DMS153 treated with DMSO at 0.1 percent for 48 hours (cell line): Measurements from ENCODE around the gene LTF.
"Not testable (repeated sequence)": the region's sequence is repeated elsewhere in the genome, so short reads cannot be mapped to it uniquely, and the experiment has no call there.

Experiments
- DNase-seq: peaks from one replicate; lab custom pipeline; 2025; ENCODE audit not compliant: unreplicated experiment; lab: John Stamatoyannopoulos, UW

Gene LTF

DNA sequence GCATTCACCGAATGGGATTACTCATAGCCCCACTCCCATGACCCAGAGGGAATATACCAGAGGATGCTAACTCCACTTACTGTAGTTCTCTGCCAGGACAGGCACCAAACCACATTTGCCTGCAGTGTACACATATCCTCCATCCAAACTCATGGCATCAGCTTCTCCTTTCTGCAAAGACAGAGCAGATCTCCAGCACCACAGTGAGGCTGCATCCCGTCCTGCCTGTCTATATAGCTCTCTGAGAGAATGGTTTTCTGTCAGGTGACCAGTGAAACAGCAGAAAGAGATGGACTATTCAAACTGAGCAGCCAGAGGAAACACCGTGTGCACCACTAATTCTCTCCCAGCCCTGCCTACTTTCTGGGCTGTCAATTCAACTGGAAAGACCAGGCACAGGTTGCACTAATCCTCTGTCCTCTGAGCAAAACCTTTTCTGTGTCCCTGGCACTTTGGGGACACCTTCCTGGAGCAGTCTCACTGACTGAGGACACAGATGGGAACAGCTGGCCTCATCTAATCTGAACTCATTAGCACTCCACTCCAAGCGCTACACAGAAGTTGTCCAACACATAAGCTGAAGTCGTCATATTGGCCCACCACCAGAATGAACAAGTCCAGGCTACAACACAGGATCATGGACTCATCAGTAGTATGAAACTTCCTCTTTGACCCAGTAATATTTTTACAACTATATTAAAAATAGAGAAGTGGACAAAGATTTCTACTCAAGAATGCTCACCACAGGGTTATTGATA, 17.3 kb downstream of the LTF start:
- no peak for DNase-seq

DNA sequence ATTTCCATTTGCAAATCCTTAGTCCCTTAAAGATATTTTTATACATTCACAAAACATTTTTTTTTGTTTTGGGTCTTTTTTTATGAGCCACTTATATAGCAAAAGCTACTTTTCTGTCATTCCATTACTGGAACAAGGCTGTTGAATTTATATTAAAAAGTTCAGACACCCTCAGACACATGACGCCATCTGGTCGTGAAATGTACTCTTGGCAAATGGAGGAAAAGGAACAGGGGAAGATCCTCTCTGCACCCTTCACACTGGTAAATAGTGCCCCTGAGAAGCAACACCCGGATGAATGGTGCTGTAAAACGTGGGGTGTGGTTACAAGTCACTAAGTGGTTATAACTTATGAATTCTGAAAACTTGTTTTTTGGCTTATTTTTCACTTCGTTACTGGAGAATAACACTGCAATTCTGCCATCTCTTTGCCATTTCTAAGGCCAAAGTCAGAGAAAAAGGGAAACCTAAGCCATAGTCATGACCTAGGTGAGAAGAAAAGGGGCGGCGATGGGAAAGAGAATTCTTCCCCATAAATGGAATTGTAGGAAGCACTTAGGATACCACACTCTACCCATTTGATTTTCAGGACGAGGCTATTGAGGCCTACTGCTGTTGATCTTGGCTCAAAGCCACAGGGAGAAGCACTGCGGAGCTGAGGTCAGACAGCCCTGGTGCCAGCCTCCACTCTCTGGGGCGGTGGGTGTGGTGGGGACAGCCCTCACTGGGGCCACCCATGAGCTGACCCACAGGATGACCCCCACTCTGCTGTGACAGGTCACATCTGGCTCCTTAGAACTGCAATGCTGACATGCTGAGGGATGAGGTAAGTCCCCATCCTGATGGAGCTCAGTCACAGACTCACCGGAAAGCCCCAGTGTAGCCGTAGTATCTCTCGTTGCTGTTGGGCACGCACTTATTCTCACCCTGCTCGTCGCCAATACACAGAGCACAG, 21.9 kb downstream of the LTF start:
- peak; percentile 12 for DNase-seq

DNA sequence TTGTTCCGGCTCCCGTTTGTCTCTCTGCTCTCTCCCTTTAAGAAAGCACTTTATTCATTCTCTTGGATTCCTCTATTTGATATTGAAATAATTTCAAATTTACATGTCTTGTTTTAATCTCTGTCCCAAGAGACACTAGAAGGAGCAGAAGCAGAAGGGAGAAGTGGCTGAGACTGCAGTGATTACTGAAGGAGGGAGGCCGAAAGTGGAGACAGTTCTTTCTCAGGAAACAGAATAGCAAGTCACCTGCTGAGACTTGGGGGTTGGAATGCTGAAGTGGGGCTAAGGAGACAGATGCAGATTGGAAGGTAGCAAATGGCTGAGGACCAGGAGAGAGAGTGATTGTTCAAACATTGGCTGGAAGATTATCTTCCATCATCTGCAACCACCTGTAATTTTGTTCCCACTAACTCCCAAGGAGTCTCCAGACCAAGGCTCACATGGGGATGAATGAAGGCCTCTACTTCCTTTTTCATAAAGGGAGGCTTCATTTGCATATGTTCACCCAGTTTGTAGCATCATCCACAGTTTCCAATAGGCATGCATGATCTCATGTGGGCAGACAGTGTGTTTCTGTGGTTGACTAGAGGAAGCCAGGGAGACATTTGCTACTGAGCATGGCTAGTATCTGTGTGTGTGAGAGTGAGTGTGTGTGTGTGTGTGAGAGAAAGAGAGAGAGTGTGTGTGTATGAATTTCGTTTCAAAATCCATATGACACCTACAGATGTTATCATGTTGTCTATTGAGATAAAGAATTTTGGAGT, 24.0 kb downstream of the LTF start:
- DNase-seq: no peak

DNA sequence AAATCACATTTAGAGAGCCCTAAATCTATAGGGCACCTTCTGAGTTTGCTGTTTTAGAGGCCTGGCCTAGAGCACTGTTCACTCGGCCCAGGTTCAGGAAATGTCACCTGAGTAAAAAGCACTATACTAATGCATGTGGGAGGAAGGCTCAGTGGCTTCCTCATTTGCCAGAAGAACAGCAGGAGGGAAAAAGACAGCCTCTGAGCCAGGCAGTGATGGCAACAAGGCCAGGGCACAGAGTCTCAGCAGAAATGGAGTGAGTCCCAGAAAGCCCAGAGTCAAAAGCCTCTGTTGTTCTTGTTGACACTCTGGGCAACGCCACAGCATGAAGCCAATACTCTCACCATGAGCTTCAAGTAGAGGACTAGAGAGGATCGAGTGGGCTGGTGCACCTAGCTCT, 25.9 kb downstream of the LTF start:
- DNase-seq: no peak

DNA sequence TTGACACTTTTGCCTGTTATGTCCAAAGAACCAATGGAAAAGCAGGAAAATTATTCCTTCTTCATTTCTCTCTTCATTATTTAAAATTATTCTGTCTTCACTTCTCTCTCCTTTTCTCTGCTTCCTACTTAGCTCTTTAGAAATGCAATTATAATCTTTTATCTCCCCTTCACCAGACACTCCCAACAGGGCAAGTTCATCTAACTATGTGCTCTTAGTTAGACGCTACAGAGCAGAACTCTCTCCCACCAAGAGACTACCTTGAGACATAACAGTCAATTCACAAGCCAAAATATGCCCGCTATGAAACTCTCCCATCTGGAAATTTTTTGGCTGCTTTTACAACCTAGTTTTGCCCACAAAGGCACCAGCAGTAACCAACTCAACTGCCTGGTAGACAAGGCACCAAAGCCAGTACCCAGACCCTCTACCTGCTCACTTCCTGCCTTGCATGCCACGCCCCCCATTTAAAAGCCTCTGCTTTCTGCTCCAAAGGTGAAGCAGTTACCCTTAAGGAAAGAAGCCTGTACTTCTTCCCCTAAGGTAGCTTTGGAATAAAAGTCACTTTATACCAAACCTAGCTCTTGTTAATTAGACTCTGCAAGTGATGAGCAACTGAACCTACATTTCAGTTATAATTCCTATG, 29.5 kb downstream of the LTF start:
- no peak for DNase-seq

DNA sequence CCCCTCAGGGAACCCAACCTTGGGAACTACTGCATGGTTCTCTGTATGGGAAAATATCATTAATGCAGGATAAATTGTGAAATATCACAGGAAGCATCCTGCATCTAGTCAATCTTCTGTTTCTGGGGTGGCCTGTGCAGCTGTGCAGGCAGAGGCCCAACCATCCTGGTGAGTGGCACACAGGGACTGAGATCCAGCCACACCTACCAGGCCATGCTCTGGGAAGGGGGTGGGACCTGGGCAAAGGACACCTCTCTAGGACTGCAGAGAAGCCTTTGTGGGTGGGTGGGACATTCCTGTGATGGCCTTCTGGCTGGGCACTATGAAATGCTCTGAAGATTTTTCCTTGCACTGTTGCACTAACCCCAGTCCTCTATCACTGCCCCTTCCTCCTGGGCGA, 30.9 kb downstream of the LTF start:
- no peak for DNase-seq

DNA sequence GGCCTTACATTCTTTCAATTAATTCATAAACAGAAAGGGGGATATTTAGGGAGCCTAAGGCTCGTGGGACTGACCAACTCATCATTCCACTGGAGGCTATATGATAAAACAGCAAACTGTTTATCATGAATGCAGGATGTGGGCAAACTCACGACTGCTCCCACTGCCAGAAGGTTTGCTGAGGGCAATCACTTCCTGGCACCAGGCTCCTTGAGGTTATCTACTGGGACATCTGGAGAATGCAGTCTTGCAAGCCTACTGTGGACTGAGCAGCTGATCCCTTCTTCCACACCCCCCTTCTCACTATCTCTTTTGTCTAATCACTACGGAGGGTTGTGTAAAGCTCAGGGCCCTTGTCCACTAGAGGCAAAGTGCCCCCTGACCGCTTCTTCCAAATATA, 31.6 kb downstream of the LTF start:
- DNase-seq: not testable (repeated sequence)

DNA sequence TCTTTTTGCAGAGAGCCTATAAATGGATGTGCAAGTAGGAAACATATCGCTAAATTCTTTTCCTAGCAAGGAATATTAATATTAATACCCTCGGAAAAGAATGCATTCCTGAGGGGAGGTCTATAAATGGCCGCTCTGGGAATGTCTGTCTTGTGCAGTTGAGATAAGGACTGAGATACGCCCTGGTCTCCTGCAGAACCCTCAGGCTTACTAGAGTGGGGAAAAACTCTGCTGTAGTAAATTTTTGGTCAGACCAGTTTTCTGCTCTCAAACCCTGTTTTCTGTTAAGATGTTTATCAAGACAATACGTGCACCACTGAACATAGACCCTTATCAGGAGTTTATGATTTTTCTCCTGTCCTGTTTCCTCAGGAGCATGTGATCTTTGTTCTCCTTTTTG, 32.8 kb downstream of the LTF start:
- DNase-seq: not testable (repeated sequence)

DNA sequence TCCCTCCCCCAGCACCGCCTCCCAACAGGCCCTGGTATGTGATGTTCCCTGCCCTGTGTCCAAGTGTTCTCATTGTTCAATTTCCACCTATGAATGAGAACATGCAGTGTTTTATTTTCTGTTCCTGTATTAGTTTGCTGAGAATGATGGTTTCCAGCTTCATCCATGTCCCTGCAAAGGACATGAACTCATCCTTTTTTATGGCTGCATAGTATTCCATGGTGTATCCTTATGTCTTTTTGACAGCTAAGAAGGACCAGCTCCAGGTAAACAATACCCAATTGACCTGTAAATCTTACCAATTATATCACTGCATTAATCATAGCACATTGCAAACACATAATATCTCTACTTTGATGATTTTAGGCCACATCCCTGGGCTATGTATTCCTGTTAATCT, 33.8 kb downstream of the LTF start:
- not testable (repeated sequence) for DNase-seq

DNA sequence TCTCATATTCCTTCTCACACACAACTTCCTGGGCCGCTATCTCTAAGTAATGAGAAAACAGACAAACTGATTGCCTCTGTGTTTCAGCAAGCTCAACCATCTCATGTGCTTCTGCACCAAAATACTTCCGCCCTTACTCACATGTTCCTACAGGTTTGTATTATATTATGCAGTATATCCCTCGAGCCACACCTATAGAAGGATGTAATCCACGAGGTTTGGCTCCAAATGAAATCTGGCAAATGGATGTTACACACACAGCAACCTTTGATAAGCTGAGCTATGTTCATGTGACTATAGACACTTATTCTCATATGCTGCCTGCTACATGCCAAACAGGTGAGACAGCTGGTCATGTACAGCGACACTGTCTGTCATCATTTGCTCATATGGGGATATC, 35.0 kb downstream of the LTF start:
- no peak for DNase-seq

DNA sequence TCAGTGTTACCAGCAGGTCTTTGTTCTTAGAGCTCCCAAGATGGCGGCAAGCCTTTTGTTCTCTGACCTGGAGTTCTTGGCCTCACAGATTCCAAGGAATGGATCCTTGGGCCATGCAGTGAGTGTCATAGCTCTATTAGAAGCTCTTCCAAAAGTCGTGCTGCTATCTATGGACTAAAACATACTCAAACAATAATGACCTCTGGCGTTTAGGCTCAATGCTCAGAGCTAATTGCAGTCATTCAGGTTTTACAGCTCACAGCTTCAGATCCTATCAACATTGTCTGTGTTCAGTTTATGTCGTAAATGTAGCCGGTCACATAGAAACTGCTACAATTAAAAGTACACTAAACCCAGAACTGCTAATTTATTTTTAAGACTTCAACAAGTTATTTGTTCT, 35.5 kb downstream of the LTF start:
- DNase-seq: no peak

DNA sequence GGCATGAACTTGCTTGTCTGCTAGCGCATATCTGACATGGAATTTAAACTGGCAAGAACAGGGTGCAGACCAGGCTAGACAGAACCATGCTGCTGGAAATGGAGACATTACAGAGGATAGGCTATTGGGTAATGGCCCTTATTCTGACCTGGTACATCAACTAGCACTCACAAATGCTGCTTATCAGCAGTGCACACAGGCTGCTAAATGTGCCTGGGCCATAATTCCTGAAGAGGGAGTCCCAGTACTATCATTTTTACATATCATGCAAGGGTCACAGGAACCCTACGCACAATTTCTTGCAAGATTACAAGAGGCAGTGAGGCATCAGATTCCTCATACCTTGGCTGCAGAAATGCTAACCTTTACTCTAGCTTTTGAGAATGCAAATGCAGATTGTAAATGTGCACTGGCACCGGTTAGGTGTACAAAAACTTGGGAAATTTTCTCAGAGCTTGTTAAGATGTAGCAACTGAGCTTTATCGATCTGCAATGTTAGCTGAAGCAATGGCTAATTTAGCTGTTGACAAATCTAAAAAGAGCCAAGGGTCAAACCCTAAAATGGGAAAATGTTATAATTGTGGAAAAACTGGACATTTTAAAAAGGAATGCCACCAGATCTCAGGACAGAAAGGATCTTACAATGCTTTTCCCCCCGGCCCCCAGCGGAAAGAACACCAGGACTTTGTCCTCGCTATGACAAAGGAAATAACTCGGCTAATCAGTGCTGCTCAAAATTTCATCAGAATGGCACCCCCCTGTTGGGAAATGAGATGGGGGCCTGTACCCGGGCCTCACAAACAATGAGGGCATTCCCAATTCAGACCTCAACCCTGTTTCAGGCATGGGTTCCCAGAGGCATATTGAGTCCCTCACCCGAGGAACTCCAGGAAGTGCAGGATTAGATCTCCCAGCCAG, 36.5 kb downstream of the LTF start:
- DNase-seq: no peak

DNA sequence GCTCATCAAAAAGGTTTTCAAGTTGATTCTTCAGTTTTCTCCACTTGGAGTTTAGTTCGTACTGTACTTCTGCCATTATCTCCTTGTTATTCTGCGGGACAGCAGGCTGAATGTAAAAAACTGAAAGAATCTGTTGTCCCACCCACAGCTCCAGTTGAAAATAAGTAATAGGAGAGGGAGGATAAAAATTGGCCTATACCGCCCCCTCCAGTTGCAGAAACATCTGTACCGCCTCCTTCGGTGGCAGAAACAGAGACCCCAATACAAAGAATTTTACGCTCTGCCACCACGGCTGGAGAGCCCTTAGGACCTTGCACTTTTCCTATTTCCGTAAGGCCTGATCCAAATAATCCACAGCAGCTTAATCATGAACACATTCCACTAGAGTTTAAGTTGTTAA, 37.3 kb downstream of the LTF start:
- DNase-seq: not testable (repeated sequence)

DNA sequence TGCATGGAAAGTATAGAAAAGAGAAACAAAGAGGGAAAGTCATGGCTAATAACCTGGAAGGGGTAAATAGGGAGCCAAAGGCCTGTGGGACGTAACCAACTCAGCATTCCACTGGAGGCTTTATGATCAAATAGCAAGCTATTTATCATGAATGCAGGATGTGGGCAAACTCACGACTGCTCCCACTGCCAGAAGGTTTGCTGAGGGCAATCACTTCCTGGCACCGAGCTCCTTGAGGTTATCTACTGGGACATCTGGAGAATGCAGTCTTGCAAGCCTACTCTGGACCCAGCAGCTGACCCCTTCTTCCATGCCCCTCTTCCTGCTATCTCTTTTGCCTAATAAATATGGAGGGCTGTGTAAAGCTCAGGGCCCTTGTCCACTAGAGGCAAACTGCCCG, 38.2 kb downstream of the LTF start:
- DNase-seq: not testable (repeated sequence)

DNA sequence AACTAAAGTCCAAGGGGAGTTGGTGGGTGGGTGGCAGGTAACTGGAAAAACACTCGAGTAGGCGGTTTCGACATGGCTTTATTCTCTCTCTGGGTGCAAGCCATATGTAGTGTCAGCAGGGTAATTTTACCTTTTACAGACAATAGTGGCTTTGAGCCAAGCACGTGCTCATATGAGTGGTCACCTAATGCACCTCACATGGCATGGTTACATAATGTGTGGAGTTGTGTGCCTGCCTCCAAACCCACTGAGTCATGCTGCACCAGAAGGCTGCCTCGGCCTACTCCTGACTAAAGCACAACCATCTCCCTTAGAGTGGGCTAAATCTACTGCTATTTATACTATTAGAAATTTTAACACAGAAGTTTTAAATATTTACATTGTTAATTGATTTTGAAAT, 41.1 kb downstream of the LTF start:
- DNase-seq: no peak

DNA sequence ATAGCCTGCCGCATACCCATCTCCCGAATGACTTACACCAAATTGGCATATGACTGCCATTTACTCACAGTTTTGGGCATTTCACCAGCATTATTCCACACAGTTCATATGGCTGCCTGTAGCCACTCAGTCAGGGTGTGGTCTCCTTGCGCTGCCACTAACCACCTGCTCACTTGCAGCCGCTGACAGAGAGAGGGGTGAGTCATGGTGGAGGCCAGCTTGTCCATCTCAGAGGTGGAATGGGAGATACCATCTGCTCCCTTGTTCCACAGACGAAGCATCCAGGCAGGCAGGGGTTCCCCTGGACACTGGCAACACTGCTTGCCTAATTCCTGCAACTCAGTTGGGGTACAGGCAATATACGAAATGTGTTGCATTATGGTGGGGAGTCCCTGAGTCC, 42.1 kb downstream of the LTF start:
- DNase-seq: peak; percentile 5

DNA sequence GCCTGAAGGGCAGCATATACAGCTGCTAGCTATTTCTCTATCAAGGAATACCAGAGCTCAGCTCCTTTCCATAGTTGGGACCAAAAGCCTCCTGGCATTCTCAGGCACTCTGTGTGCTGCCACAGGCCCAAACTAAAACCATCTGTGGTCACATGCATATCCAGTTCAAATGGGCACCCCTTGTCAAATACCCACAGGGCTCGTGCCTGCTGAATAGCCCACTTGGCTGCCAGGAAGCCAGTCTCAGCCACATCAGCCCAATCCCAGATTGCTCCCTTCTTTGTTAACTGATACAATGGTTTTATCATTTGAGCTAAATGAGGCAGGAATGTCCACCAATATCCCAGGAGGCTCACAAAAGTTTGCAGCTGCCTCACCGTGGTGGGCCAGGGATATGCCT, 43.8 kb downstream of the LTF start:
- DNase-seq: no peak

DNA sequence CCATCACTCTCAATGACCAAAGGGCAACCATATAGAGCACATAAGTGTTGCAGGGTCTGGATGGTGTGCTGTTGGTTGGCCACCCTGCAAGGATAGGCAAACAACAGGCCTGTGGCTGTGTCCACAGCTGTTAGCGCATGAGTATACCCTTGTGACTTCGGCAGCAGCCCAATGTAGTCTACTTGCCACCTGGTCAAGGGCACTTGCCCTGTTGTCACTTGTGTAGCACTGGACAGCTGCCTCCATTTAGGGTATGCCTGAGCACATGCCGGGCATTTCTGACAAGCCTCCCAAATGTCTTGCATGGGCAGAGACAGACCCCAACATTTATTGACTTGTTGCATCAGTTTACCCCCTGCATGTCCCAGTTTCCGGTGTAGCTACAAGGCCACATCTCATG, 44.9 kb downstream of the LTF start:
- no peak for DNase-seq

DNA sequence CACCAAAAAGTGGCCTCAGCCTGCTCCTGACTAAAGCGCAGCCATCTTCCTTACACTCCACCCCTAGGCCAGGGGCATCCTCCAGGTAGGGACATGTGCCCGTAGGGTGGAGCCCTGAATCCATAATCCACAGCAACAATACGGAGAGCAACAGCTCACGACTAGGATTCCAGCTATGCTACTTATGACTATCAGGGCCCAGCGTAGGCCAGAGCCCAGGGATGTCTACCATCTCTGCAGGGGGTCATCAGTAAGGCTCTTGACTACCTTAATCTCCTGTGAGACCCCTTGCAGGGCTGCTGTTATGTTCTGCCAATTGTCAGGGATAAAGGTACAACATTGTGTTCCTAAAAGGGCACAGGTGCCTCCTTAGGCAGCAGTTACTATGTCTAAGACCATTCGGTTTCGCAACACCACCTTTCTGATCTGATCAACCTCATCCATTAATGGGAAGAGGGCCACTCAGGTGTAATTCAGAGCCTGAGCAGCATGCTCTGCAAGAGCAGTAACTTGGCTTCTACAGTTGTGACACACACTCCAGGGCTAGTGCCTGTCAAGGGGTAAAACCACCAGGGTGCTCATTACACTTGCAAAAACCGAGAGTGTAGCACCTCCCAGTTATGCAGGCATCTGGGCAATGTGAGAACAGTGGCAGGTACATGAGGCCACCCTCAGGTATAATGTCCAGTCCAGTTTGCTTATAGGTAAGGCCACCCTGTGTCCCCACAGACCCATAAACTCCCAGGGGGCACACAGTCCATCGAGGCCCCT, 46.7 kb downstream of the LTF start:
- no peak for DNase-seq
